ENCODE results near the gene CASK. TPM values are rescaled to one million over a fixed set of nuclear protein-coding genes. Genes with fewer than 3 reads are reported as not detected.

Gene CASK
- polyA plus RNA-seq, 1 donor from 2014 or later, result 58.3 TPM

DNA sequence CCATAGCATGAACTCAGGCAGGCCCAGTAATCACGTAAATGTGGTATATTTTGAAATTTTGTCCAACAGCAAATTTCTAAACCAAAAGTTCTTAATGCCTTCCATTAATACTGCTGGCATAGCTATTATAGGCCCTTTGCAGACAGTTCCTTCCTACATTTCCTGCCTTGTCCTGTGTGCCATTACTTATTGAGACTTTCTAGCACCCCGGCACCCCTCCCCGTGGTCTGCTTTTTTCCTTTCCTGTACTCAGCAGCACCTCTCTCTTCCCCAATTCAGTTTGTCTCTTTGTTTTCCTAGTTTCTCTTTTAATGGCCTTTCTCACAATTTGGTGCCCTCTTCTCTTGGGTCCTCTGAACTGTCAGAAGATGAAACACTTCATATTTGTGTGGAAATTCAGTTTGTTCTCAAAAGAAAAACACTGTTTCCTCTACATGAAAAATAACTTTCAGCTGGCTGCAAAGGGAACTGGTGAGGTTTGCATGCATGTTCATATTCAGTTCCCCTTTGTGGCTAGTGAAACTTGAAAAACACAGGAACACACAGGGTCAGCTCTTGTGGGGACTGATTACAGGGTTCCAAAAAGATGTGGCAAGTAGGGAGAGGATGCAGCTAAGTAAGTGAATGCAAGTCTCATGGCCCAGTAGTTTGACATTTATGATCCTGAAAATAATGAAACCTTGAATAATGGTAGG is 217.5 kb downstream of the CASK start:
- Histone ChIP-seq H4K20me1 (ENCODE audit: insufficient read depth) (no peaks in the 10 kb centered on the region), H3K9me3 (ENCODE audit: low read length) (no peaks in the 10 kb centered on the region), H3K4me3 (ENCODE audit: low read length) (no peak overlapping the region), H3F3A (ENCODE audit: insufficient read depth, low read length, poor library complexity, severe bottlenecking) (no peaks in the 10 kb centered on the region), H3K9me2 (ENCODE audit: insufficient read depth, low read length) (no peaks in the 10 kb centered on the region), H3K27me3 (ENCODE audit: insufficient read depth, low read depth, low read length) (no peaks in the 10 kb centered on the region), H3K27ac (ENCODE audit: low read length) (no peak overlapping the region), H3K9ac (ENCODE audit: low read length) (no peak overlapping the region), H3K36me3 (ENCODE audit: insufficient read depth, low read length) (no peaks in the 10 kb centered on the region), H3K79me2 (replicated peaks; ENCODE audit: insufficient read depth, low read length) (no peaks in the 10 kb centered on the region), H3K4me2 (ENCODE audit: low read length) (no peak overlapping the region), H2AFZ (ENCODE audit: low read depth, low read length) (no peak overlapping the region)
- TF ChIP-seq CTCF (IDR thresholded peaks at IDR 0.05; ENCODE audit: poor library complexity, severe bottlenecking), result no peak
- TF ChIP-seq MXI1 (conservative IDR thresholded peaks at IDR 0.05; ENCODE audit: poor library complexity, severe bottlenecking), result no peak
- TF ChIP-seq EZH2 (IDR thresholded peaks at IDR 0.05; ENCODE audit: borderline replicate concordance, insufficient read depth, low read length, poor library complexity, severe bottlenecking), result no peak
- TF ChIP-seq POLR2AphosphoS5 (IDR thresholded peaks at IDR 0.05), result no peak
- TF ChIP-seq TAF1 (IDR thresholded peaks at IDR 0.05; ENCODE audit: low read depth), result no peak
- TF ChIP-seq REST (IDR thresholded peaks at IDR 0.05; ENCODE audit: borderline replicate concordance), result no peak
- no peak for TF ChIP-seq EP300 (conservative IDR thresholded peaks at IDR 0.05; ENCODE audit: poor library complexity, severe bottlenecking)
- no peak for TF ChIP-seq SMC3 (conservative IDR thresholded peaks at IDR 0.05; ENCODE audit: poor library complexity)
- TF ChIP-seq RAD21 (conservative IDR thresholded peaks at IDR 0.05), result no peak

GRCh38 chrX:41705042-41705441 is 218.3 kb downstream of the CASK start:
- Histone ChIP-seq H2AFZ (ENCODE audit: low read depth, low read length) (no peak overlapping the region), H3K36me3 (ENCODE audit: insufficient read depth, low read length) (no peaks in the 10 kb centered on the region), H3K9me3 (ENCODE audit: low read length) (no peaks in the 10 kb centered on the region), H3K79me2 (replicated peaks; ENCODE audit: insufficient read depth, low read length) (no peaks in the 10 kb centered on the region), H4K20me1 (ENCODE audit: insufficient read depth) (no peaks in the 10 kb centered on the region), H3K4me3 (ENCODE audit: low read length) (no peak overlapping the region), H3K27ac (ENCODE audit: low read length) (no peak overlapping the region), H3K4me2 (ENCODE audit: low read length) (no peak overlapping the region), H3K9ac (ENCODE audit: low read length) (no peak overlapping the region), H3K9me2 (ENCODE audit: insufficient read depth, low read length) (no peaks in the 10 kb centered on the region), H3K27me3 (ENCODE audit: insufficient read depth, low read depth, low read length) (no peaks in the 10 kb centered on the region), H3F3A (ENCODE audit: insufficient read depth, low read length, poor library complexity, severe bottlenecking) (no peaks in the 10 kb centered on the region)
- no peak for TF ChIP-seq REST (IDR thresholded peaks at IDR 0.05; ENCODE audit: borderline replicate concordance)
- no peak for TF ChIP-seq MXI1 (conservative IDR thresholded peaks at IDR 0.05; ENCODE audit: poor library complexity, severe bottlenecking)
- TF ChIP-seq EP300 (conservative IDR thresholded peaks at IDR 0.05; ENCODE audit: poor library complexity, severe bottlenecking), result no peak
- TF ChIP-seq POLR2AphosphoS5 (IDR thresholded peaks at IDR 0.05), result no peak
- no peak for TF ChIP-seq SMC3 (conservative IDR thresholded peaks at IDR 0.05; ENCODE audit: poor library complexity)
- TF ChIP-seq CTCF (IDR thresholded peaks at IDR 0.05; ENCODE audit: poor library complexity, severe bottlenecking), result no peak
- no peak for TF ChIP-seq TAF1 (IDR thresholded peaks at IDR 0.05; ENCODE audit: low read depth)
- TF ChIP-seq RAD21 (conservative IDR thresholded peaks at IDR 0.05), result no peak
- TF ChIP-seq EZH2 (IDR thresholded peaks at IDR 0.05; ENCODE audit: borderline replicate concordance, insufficient read depth, low read length, poor library complexity, severe bottlenecking), result no peak
